ENCODE results near the gene RGS12.

DNA sequence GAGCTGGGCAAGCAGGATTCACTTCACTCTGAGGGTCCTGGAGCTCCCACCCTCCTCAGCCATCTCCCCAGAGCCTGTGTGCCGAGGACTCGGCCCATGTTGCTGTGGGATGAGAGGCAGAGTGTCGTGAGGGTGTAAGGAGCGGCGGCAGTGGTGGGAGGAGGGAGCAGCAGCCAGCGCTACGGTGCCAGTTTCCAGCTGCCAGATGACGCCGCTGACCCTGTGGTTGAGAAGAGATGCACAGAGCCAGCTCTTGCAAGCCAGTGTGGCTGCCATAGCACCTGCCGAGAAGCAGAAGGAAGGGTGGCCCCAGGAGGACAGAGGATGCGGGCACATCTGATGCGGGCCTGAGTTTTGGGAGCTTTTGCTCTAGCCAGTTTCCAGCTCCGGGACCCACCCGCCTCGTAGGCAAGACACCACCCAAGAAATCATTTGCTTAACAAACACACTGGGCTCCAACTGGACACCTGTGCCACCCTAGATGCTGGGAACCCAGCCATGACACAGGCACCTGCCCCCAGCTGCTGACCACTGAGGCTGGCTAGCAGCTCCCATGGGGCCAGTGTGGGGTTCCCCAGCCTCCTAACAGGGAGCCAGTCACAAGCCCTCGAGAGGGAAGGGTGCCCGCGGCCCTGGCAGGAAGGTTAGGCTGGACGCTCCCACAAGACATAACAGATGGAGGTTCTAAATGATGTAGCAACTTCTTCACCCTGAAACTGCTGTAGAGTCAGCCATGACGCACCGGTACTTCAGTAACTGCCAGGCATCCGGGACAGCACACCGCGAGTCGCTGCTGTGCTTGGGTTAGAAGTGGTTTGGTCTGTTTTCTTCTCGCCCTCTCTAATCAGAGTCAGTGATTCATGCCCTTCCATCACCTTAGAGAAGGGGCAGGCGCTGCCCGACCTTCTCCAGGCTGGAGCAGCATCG lies 35.0 kb upstream of the RGS12 start:
- TF ChIP-seq, protein P1, sequence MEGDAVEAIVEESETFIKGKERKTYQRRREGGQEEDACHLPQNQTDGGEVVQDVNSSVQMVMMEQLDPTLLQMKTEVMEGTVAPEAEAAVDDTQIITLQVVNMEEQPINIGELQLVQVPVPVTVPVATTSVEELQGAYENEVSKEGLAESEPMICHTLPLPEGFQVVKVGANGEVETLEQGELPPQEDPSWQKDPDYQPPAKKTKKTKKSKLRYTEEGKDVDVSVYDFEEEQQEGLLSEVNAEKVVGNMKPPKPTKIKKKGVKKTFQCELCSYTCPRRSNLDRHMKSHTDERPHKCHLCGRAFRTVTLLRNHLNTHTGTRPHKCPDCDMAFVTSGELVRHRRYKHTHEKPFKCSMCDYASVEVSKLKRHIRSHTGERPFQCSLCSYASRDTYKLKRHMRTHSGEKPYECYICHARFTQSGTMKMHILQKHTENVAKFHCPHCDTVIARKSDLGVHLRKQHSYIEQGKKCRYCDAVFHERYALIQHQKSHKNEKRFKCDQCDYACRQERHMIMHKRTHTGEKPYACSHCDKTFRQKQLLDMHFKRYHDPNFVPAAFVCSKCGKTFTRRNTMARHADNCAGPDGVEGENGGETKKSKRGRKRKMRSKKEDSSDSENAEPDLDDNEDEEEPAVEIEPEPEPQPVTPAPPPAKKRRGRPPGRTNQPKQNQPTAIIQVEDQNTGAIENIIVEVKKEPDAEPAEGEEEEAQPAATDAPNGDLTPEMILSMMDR (IDR thresholded peaks at IDR 0.05), result no peak
- no peak for TF ChIP-seq POLR2A (IDR thresholded peaks at IDR 0.05)

Data from thyroid gland (tissue), 4 donors.